Activated T-helper 2 cell treated with anti-CD3 and anti-CD28 coated beads, Interferon-gamma antibody, Interleukin-2, Interleukin-4, amounts not matched to agents 10 μg/mL and 5 μg/mL and 100 μg/mL, durations not matched to agents 14 hours and 24 hours and 36 hours (primary cell): ENCODE measurements around the gene FAM3B. TPM values are rescaled to one million over a fixed set of nuclear protein-coding genes. Genes with fewer than 3 reads are reported as not detected.

Experiments used
- DNase-seq: peaks from one replicate; pipeline ENCODE4 v3.0.0; 2021; ENCODE audit warnings: low spot score
- H3K27ac Mint-ChIP-seq: one replicate; pipeline ENCODE4 v1.8.0; 2021; ENCODE audit warnings: mixed read lengths
- H3K27me3 Mint-ChIP-seq: one replicate; pipeline ENCODE4 v1.8.0; 2021; ENCODE audit warnings: low read depth, mixed read lengths
- H3K36me3 Mint-ChIP-seq: one replicate; pipeline ENCODE4 v1.8.0; 2021; ENCODE audit warnings: low read depth, mixed read lengths
- H3K4me1 Mint-ChIP-seq: one replicate; pipeline ENCODE4 v1.8.0; 2021; ENCODE audit warnings: low read depth, mixed read lengths
- H3K4me3 Mint-ChIP-seq: one replicate; pipeline ENCODE4 v1.8.0; 2021; ENCODE audit warnings: low read depth, mild to moderate bottlenecking, moderate library complexity, mixed read lengths
- H3K9me3 Mint-ChIP-seq: one replicate; pipeline ENCODE4 v1.8.0; 2021; ENCODE audit warnings: mixed read lengths
- intact Hi-C: fragments of 100-400 bp; cut with micrococcal nuclease; formaldehyde crosslinking; loops from one replicate; pipeline ENCODE4 v1.15.1; 2023
- total RNA-seq: library from RNA; stranded (reverse); gene quantifications from 2 replicates; pipeline ENCODE4 v1.2.3, GENCODE V29; 2022

The FAM3B gene
- total RNA-seq, 1 donor from 2014 or later, result not detected

DNA sequence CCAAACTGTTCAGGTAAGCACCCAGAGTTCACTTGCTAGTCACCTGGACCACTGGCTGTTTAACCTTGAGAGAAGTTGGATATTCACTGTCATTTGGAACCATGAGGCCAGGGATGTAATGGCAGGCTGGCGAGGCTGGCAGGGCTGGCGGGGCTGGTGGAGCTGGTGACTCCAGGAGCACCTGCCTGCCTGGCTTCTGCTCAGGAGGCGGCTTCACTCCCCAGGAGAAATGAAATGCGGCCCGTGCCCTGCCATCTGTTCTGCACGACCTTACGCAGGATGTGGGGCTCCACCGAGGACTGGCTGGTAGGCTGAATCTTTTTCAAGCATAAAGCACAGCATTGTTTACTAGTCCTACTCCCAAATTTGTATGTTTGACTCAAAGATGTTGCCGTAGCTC is 86.7 kb downstream of the FAM3B start:
- DNase-seq, result no peak
- Mint-ChIP-seq H3K9me3 (no peaks in the 10 kb centered on the region), H3K36me3 (peaks cover 14% of the 10 kb centered on the region), H3K27me3 (no peaks in the 10 kb centered on the region), H3K4me1 (no peaks in the 10 kb centered on the region), H3K27ac (no peak overlapping the region), H3K4me3 (no peak overlapping the region)
- intact Hi-C loops, result no loop called here

DNA sequence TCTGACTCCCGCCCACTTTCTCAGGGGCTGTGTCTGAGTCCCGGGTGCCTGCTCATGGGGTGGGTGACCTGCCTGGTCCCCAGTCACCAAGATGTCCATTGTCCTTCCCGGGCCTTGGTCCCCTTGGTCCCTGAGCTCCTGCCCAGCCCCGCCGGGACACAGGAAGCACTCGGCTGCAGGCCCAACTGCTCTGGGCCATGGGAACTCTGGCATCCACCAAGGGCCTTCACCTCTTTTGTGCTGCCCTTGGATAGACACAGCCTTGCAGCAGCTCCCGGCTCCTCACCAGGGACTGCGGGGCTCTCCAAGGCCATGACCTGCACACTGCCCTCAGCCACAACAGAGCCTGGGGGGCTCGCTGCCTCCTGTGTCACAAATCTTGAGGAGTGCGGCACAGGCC is 87.4 kb downstream of the FAM3B start:
- H3K36me3 Mint-ChIP-seq, result peaks cover 21% of the 10 kb centered on the region
- intact Hi-C loops, result no loop called here
- no peak overlapping the region for H3K4me3 Mint-ChIP-seq
- no peaks in the 10 kb centered on the region for H3K9me3 Mint-ChIP-seq
- no peaks in the 10 kb centered on the region for H3K4me1 Mint-ChIP-seq
- no peak overlapping the region for H3K27ac Mint-ChIP-seq
- H3K27me3 Mint-ChIP-seq, result no peaks in the 10 kb centered on the region
- DNase-seq, result no peak

DNA sequence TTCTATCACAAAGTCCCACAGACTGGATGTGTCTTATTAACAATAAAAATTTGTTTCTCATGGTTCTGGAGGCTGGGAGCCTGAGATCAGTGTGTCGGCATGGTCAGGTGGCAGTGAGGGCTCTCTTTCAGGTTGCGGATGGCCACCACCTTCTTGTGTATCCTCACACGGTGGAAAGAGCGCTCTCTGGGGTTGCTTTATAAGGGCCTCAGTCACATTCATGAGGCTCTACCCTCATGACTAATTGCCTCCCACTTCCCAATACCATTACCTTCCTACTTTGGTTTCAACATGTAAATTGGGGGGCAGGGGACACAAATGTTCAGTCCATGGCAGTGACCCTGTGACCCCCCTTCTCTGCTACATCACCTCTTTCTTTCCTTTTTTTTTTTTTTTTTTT is 88.7 kb downstream of the FAM3B start:
- DNase-seq, result no peak
- no peak overlapping the region for H3K27ac Mint-ChIP-seq
- no peaks in the 10 kb centered on the region for H3K27me3 Mint-ChIP-seq
- peaks cover 30% of the 10 kb centered on the region for H3K36me3 Mint-ChIP-seq
- intact Hi-C loops, result no loop called here
- H3K9me3 Mint-ChIP-seq, result no peaks in the 10 kb centered on the region
- H3K4me1 Mint-ChIP-seq, result no peaks in the 10 kb centered on the region
- no peak overlapping the region for H3K4me3 Mint-ChIP-seq

DNA sequence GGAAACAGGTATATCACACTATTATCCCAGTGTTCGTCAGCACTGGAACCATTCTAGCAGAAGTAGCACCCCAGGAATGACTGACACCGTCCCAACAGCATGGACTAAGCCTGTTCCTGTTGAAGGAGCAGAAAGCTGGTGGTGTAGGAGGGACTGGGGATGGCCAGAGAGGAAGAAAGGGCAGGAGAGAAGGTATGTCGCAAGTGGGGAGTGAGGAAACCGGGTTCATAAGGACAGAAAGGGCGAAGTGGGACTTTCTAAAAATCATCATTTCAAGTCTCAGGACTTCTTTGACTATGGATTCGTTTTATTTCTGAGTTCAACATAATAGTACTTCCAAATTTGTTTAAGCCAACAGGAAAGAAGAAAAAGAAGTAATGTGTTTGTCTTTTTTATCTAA is 89.7 kb downstream of the FAM3B start:
- DNase-seq, result no peak
- Mint-ChIP-seq H3K4me1 (no peaks in the 10 kb centered on the region), H3K27ac (no peak overlapping the region), H3K27me3 (no peaks in the 10 kb centered on the region), H3K36me3 (peaks cover 27% of the 10 kb centered on the region), H3K4me3 (no peak overlapping the region), H3K9me3 (no peaks in the 10 kb centered on the region)
- intact Hi-C loops, result no loop called here

Other genes with a start within 250 kb of the FAM3B start
- 2.2 and 2.6 TPM in 2 replicates for gene BACE2, start 148.6 kb upstream of the FAM3B start, total RNA-seq
- 5.3 and 6.1 TPM in 2 replicates for gene MX2, start 45.2 kb downstream of the FAM3B start, total RNA-seq
- 26.7 and 31.0 TPM in 2 replicates for gene MX1, start 109.4 kb downstream of the FAM3B start, total RNA-seq
- not detected in 2 replicates for gene TMPRSS2, start 191.4 kb downstream of the FAM3B start, total RNA-seq